Activated CD4-positive, alpha-beta T cell treated with anti-CD3 and anti-CD28 coated beads, Interleukin-2, amount 10 ng/mL, durations not matched to agents 7 days and 5 days (primary cell): ENCODE results near the gene GALNT5. TPM values are rescaled to one million over a fixed set of nuclear protein-coding genes. Genes with fewer than 3 reads are reported as not detected.

Source experiments
- CTCF ChIA-PET: fragments of 350-600 bp; sonication (Branson Sonifier 250); formaldehyde crosslinking; loops from one replicate; lab custom pipeline; 2021; ENCODE audit warnings: antibody characterized with exemption; lab: Charles Lee
- POLR2A ChIA-PET: fragments of 350-600 bp; sonication (Branson Sonifier 250); formaldehyde crosslinking; loops from one replicate; lab custom pipeline; 2021; ENCODE audit warnings: antibody characterized with exemption; lab: Charles Lee
- DNase-seq: peaks from one replicate; pipeline ENCODE4 v3.0.0-alpha.2; 2020
- H3K27ac Mint-ChIP-seq: one replicate; pipeline ENCODE4 v1.8.0; 2021; ENCODE audit warnings: mild to moderate bottlenecking, moderate library complexity, mixed read lengths
- H3K27me3 Mint-ChIP-seq: one replicate; pipeline ENCODE4 v1.8.0; 2021; ENCODE audit warnings: mixed read lengths
- H3K36me3 Mint-ChIP-seq: one replicate; pipeline ENCODE4 v1.8.0; 2021; ENCODE audit warnings: low read depth, mixed read lengths
- H3K4me1 Mint-ChIP-seq: one replicate; pipeline ENCODE4 v1.8.0; 2021; ENCODE audit warnings: mixed read lengths
- H3K4me3 Mint-ChIP-seq: one replicate; pipeline ENCODE4 v1.8.0; 2021; ENCODE audit warnings: mild to moderate bottlenecking, moderate library complexity, mixed read lengths
- H3K9me3 Mint-ChIP-seq: one replicate; pipeline ENCODE4 v1.8.0; 2021; ENCODE audit warnings: mixed read lengths
- total RNA-seq, 2 experiments: library from RNA; stranded (reverse); gene quantifications; one replicate each; pipeline ENCODE4 v1.2.3, GENCODE V29; 2021

Gene GALNT5
- total RNA-seq, 2 experiments from 2014 or later, result not detected

DNA sequence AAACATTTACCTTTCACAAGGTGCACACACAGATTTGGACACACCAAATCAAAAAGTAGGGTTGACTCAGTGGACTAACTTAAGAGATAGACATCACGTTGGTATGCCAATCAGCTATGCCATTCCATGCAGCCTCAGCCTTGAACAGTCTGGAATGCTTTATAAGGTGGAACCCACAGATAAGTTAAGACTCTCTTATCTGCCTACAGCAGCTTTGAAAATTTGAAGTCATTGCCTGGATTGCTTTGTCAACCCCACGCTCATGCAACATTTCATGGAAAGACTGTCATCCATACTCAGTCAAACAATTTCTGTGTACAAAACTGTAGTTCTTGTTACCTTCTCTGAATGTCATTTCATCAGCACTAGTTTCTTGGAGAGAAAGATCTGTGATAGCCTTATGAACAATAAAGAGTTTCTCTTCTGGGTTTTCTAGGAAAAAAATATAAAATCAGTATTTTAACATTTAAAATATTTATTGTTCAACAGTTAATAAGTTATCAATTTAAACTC, 66.9 kb downstream of the GALNT5 start:
- no peak overlapping the region for H3K4me3 Mint-ChIP-seq
- ChIA-PET POLR2A (no interaction called here), CTCF (interaction anchor here (1.1 to 1.6 kb wide), 2 partner anchors 21 to 22 kb away, joined by 3 to 4 read pairs; no protein-coding TSS in a partner anchor)
- H3K36me3 Mint-ChIP-seq, result peaks cover 32% of the 10 kb centered on the region
- no peak overlapping the region for H3K27ac Mint-ChIP-seq
- peaks cover 37% of the 10 kb centered on the region for H3K4me1 Mint-ChIP-seq
- H3K27me3 Mint-ChIP-seq, result no peaks in the 10 kb centered on the region
- DNase-seq, result no peak
- no peaks in the 10 kb centered on the region for H3K9me3 Mint-ChIP-seq

DNA sequence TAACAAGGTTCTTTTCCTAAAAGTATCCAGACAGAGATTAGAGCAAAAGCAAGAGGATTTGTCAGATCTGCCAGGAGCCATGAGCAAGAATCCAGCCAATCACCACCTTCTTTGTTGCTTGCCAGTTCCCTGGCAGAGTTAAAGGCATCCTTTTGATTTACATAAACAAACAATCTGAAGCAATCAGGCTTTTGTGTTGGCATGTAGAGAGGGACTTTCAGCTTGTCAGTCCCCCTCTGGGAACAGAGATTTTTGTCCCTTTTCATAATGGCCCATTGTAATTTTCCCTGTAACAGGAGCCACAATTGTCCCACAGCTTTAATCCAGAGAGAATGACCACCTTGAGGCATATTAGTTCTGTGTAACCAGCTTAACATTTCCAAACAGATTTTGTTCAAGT, 68.3 kb downstream of the GALNT5 start, which contains the start of gene ERMN:
Gene ERMN, minus strand, starts transcription at position 39 of the 400 bp plus-strand sequence. CDS start 182 bp downstream, outside the sequence.
- Mint-ChIP-seq H3K36me3 (peaks cover 28% of the 10 kb centered on the region), H3K4me3 (no peak within 1 kb of the TSS), H3K4me1 (peaks cover 49% of the 10 kb centered on the region), H3K27ac (no peak within 1 kb of the TSS), H3K27me3 (no peaks in the 10 kb centered on the region), H3K9me3 (no peaks in the 10 kb centered on the region)
- DNase-seq, result no peak
- ChIA-PET POLR2A (interaction anchor here (0.6 to 0.9 kb wide), 2 partner anchors 84 to 85 kb away, joined by 3 read pairs; no protein-coding TSS in a partner anchor), CTCF (interaction anchor here (1.1 to 3.1 kb wide), 8 partner anchors 9 to 168 kb away, joined by 3 to 42 read pairs (median 8); no protein-coding TSS in a partner anchor)

DNA sequence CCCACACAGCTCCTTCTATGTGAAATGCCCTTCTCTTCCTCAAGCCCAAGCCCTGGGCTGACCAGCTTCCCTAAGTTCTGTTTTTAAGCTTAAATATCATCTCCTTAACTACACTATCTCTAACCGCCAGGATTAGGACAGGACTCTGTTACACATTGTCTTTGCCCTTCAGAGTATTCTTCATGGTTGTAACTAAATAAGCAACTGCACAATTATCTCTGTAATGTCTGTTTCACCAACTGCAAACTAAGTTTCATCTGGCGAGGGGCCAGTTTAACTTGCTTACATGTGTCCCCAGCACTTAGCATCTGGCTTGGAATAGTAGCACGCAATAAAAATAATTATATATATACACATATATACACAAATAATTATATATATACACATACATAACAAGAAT, 69.2 kb downstream of the GALNT5 start:
- Mint-ChIP-seq H3K27ac (no peak overlapping the region), H3K9me3 (no peaks in the 10 kb centered on the region), H3K27me3 (no peaks in the 10 kb centered on the region), H3K4me3 (no peak overlapping the region), H3K36me3 (peaks cover 20% of the 10 kb centered on the region), H3K4me1 (peaks cover 53% of the 10 kb centered on the region)
- CTCF ChIA-PET, result interaction anchor here (0.7 to 3.1 kb wide), 22 partner anchors 8 to 297 kb away, joined by 3 to 42 read pairs (median 5); no protein-coding TSS in a partner anchor
- no peak for DNase-seq
- POLR2A ChIA-PET, result no interaction called here

DNA sequence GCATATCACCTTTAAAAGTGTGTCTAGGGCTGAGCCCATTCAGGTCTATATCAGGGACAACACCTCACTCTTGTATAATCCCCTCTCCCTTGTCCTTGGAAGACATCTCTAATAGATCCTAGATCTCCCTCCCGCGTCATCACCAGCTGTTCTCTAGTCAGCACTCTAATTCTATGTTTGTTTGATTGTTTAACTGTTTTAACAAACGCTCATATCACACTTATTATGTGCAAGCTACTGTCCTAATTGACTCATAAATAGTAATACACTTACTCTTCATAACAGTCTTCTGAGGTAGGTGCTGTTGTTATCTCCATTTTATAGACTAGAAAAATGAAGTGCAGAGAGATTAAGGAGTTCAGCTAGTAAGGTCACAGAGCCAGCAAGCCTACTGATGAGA, 69.7 kb downstream of the GALNT5 start:
- peaks cover 15% of the 10 kb centered on the region for H3K36me3 Mint-ChIP-seq
- peak overlapping the region; percentile 78 for H3K27ac Mint-ChIP-seq
- peaks cover 53% of the 10 kb centered on the region for H3K4me1 Mint-ChIP-seq
- CTCF ChIA-PET, result interaction anchor here (0.5 to 3.1 kb wide), 34 partner anchors 8 to 921 kb away, joined by 3 to 42 read pairs (median 4); partner anchors contain the start of gene CYTIP
- DNase-seq, result no peak
- no peaks in the 10 kb centered on the region for H3K27me3 Mint-ChIP-seq
- no peaks in the 10 kb centered on the region for H3K9me3 Mint-ChIP-seq
- H3K4me3 Mint-ChIP-seq, result no peak overlapping the region
- POLR2A ChIA-PET, result interaction anchor here (0.6 to 1.3 kb wide), 2 partner anchors 25 to 110 kb away, joined by 4 read pairs; no protein-coding TSS in a partner anchor

DNA sequence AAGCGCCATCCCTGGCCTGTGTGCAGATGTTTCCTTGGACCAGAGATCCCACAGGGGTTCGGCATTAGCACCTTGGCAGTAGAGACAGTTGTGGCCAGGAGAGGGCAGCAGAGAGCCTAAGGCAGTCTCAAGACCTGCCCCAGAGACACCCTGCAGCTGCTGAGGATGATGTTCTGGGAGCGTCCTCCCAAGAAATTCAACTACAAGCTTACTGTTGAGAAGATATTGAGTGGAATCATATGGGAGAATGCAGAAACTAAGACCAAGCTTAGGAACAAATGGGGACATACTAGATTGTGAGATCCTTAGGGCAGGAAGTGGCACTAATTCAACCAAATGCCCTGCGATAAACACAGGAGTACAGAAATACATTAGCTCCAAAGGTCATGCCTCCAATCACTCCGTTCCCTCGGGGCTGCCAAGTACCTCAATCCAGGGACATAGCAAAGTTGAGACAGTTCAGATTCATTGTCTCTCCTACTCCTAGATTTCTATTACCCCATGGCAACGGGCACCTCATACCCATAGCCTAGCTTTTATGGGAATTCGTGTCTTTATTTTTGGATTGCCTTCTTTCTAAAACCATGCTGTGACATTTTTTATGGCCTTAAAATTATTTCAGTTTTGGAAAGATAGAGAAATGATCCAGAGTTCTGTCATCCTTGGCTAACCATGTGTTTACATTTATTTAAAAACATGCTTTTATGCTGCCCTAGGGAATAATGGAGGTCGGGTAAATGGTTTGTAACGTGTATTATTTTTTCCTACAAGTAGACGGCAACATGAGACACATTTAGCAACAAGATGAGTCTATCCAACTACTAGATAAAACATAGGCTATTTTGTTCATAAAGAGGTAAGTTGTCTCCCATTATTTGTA, 70.4 kb downstream of the GALNT5 start:
- peak; percentile 90 for DNase-seq
- peaks cover 55% of the 10 kb centered on the region for H3K4me1 Mint-ChIP-seq
- no peaks in the 10 kb centered on the region for H3K9me3 Mint-ChIP-seq
- no peak overlapping the region for H3K4me3 Mint-ChIP-seq
- CTCF ChIA-PET, result interaction anchor here (0.5 to 3.1 kb wide), 43 partner anchors 9 to 922 kb away, joined by 3 to 42 read pairs (median 4); partner anchors contain the start of genes ACVR1C and CYTIP
- peaks cover 15% of the 10 kb centered on the region for H3K36me3 Mint-ChIP-seq
- peak overlapping the region; percentile 78 for H3K27ac Mint-ChIP-seq
- no peaks in the 10 kb centered on the region for H3K27me3 Mint-ChIP-seq
- POLR2A ChIA-PET, result interaction anchor here (0.6 to 1.3 kb wide), 3 partner anchors 26 to 110 kb away, joined by 3 to 4 read pairs (median 4); no protein-coding TSS in a partner anchor

DNA sequence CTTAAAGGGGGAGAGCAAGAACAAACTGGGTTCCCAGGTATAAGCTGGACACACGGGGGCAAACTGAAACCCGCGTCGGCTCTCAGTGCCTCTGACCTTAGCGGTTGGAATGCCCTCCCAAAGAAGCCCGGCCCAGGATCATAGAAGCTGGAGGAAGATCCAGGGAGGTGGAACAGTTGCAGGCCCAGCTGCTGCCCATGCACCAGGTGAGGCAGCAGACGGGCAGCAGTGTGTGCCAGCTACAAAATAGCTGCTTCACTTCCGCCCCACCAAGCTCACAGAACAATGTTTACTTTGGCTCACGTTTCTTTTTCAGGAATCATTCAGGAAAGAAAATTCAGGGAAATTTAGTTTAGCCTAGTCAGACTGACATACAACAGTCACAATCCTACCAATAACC, 72.0 kb downstream of the GALNT5 start:
- H3K9me3 Mint-ChIP-seq, result no peaks in the 10 kb centered on the region
- ChIA-PET CTCF (interaction anchor here (1.1 to 2.7 kb wide), 4 partner anchors 10 to 547 kb away, joined by 3 to 17 read pairs (median 3); partner anchors contain the start of gene ACVR1), POLR2A (no interaction called here)
- H3K27me3 Mint-ChIP-seq, result no peaks in the 10 kb centered on the region
- no peak overlapping the region for H3K4me3 Mint-ChIP-seq
- peaks cover 8% of the 10 kb centered on the region for H3K36me3 Mint-ChIP-seq
- H3K4me1 Mint-ChIP-seq, result peaks cover 67% of the 10 kb centered on the region
- H3K27ac Mint-ChIP-seq, result no peak overlapping the region
- no peak for DNase-seq

DNA sequence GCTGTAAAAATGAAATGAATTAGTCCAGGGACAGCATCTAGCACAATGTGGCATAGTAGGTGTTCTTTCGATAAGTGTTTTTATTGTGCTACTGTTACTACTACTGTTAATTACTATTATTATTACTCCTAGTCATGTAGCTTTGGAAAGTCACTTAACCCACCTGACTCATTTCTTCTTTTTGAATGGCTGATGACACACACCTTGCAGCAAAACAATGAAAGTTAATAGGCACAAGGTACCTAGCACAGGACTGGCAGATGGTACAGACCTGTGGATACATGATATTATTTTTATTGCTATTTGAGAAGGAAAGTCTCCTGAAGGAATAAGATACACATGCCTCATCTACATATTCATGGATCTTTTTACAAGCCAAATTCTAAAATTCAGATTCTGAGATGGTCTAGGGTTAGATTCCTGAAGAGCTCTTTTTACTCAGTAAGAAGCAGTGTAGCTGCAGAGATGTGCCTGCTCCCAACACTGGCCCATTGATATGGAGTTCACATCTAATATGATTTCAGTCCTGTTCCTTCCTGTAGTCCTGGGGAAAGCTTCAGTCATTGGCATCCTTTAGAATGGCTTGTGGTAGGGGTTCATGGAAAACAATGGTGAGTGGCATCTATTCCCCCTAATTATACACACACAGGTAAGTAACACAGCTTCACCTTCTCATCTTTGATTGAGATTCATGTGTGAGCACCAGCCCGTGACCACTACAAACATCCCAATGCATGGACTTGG, 76.0 kb downstream of the GALNT5 start:
- CTCF ChIA-PET, result interaction anchor here (0.8 to 6.4 kb wide), 5 partner anchors 12 to 157 kb away, joined by 3 to 29 read pairs (median 3); no protein-coding TSS in a partner anchor
- POLR2A ChIA-PET, result no interaction called here
- Mint-ChIP-seq H3K36me3 (peaks cover 13% of the 10 kb centered on the region), H3K4me1 (peaks cover 71% of the 10 kb centered on the region), H3K27ac (no peak overlapping the region), H3K27me3 (no peaks in the 10 kb centered on the region), H3K4me3 (no peak overlapping the region), H3K9me3 (no peaks in the 10 kb centered on the region)
- DNase-seq, result no peak

DNA sequence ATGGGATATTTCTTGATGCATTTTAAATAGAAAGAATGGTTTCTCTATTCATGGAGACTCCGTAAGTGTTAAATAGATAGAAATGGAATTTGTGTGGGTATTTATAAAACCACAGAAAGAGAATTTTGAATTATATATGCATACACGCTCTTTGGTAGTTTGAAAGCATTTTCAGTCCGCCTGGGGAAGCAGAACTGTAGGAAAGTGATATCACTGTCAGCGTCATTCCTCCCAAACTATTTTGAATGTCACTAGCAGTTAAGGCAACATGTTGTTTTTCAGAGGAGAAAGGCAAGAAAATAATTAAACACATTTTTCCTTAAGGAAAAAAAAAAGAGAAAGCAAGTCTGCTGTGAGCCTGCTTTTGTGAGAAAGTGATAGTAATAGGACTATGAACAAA, 76.8 kb downstream of the GALNT5 start:
- H3K36me3 Mint-ChIP-seq, result peaks cover 19% of the 10 kb centered on the region
- peak overlapping the region; percentile 1 for H3K4me3 Mint-ChIP-seq
- ChIA-PET POLR2A (no interaction called here), CTCF (interaction anchor here (1.0 to 6.4 kb wide), 7 partner anchors 11 to 156 kb away, joined by 3 to 29 read pairs (median 5); no protein-coding TSS in a partner anchor)
- no peak for DNase-seq
- peaks cover 66% of the 10 kb centered on the region for H3K4me1 Mint-ChIP-seq
- H3K9me3 Mint-ChIP-seq, result peaks cover 3% of the 10 kb centered on the region
- no peak overlapping the region for H3K27ac Mint-ChIP-seq
- no peaks in the 10 kb centered on the region for H3K27me3 Mint-ChIP-seq

DNA sequence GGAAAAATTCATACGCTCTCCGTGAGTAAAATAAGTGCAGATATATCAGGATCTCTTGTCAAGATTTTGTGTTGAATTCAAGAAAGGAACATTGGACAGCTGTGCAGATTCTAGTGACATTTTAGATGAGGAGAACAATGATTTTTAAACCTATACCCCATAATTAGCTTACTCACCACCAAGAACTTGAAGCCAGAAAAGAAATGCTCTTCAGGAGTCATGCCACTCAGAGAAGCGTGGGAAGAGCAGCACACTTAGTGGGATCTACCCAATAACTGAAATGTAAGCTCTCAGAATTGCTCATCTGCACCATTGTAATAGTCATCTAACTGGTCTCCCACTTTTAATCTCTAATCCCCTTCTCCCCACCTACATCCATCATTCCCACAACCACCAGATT, 77.3 kb downstream of the GALNT5 start:
- Mint-ChIP-seq H3K4me1 (peaks cover 63% of the 10 kb centered on the region), H3K4me3 (no peak overlapping the region), H3K27me3 (no peaks in the 10 kb centered on the region), H3K36me3 (peaks cover 19% of the 10 kb centered on the region), H3K27ac (peak overlapping the region; percentile 3), H3K9me3 (peaks cover 3% of the 10 kb centered on the region)
- POLR2A ChIA-PET, result no interaction called here
- DNase-seq, result no peak
- CTCF ChIA-PET, result interaction anchor here (1.0 to 6.4 kb wide), 8 partner anchors 11 to 92 kb away, joined by 3 to 29 read pairs (median 9); no protein-coding TSS in a partner anchor

DNA sequence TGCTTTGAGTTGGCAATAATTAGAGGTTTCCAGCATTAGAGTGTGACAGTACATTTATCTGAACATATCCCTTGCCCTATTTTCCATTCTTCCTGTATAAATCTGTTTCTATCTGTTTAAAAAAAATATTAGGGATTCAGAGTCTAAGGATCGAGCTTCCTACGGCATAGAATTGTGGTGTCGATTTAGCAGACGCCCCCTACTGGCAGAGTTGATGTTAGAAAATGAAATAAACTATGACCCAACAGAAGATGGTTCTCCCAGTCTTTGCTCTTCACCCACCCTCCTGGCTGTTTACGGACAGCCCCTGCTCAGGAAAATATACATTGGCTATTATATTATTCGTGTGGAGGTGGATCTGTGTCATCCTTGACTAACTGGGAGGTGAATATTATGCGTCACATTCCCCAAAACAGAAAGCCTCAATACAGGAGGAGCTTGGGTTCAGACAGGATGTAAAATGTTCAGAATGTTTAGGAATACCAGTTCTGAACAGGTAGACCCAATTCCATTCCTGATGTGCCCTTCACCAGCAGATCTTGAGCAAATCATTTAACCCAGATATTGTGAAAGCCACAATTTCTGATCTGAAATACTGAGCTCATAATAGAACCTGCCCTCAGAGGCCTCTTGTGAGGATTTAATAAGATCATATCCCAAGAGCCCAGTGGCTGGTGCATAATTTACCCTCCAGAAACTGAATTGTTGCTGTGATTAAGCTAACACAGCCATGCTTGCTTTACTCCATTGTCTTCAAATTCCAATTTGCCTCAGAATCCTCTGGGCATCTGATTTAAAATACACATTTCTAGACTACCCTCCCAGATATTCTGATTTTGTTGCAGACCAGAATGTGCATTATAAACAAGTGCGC, 78.9 kb downstream of the GALNT5 start:
- CTCF ChIA-PET, result interaction anchor here (0.8 to 6.4 kb wide), 14 partner anchors 9 to 258 kb away, joined by 3 to 42 read pairs (median 4); partner anchors contain the start of gene ERMN
- H3K4me3 Mint-ChIP-seq, result no peak overlapping the region

DNA sequence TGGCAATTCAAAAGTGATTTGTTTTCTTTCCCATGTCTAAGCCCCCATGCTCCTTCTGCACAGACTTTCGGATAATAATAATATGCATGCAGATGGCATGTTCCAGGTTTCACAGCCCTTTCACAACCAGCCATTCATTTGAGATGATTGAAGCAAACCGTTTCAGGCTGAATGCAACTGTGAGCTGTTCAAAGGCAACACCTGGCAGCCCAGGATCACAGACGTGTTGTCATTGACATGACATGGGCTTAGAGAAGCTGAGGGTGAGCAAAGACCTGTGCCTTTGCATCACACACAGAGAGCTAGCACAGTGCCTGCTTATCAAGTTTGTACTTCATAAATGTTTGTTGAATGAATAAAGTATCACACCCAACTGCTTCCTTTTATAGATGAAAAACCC, 80.5 kb downstream of the GALNT5 start:
- ChIA-PET POLR2A (no interaction called here), CTCF (interaction anchor here (1.1 to 6.4 kb wide), 4 partner anchors 8 to 33 kb away, joined by 3 to 42 read pairs (median 28); partner anchors contain the start of gene ERMN)
- peaks cover 39% of the 10 kb centered on the region for H3K36me3 Mint-ChIP-seq
- H3K27ac Mint-ChIP-seq, result no peak overlapping the region
- DNase-seq, result no peak
- no peaks in the 10 kb centered on the region for H3K27me3 Mint-ChIP-seq
- H3K4me1 Mint-ChIP-seq, result peaks cover 34% of the 10 kb centered on the region
- H3K9me3 Mint-ChIP-seq, result peaks cover 15% of the 10 kb centered on the region
- H3K4me3 Mint-ChIP-seq, result no peak overlapping the region

More for the DNA sequence above, 78.9 kb downstream of the GALNT5 start:
- no peaks in the 10 kb centered on the region for H3K27me3 Mint-ChIP-seq
- POLR2A ChIA-PET, result interaction anchor here (0.6 kb wide), 1 partner anchor 529 kb away, joined by 3 read pairs; no protein-coding TSS in a partner anchor
- H3K4me1 Mint-ChIP-seq, result peaks cover 50% of the 10 kb centered on the region
- H3K36me3 Mint-ChIP-seq, result peaks cover 25% of the 10 kb centered on the region
- H3K9me3 Mint-ChIP-seq, result peaks cover 3% of the 10 kb centered on the region
- peak; percentile 57 for DNase-seq
- H3K27ac Mint-ChIP-seq, result no peak overlapping the region
